ENCODE data around the gene ZNF737. TPM values are rescaled to one million over a fixed set of nuclear protein-coding genes. Genes with fewer than 3 reads are reported as not detected.
"Not testable (repeated sequence)": the region's sequence is repeated elsewhere in the genome, so short reads cannot be mapped to it uniquely, and the experiment has no call there.

The ZNF737 gene
- total and polyA plus RNA-seq, 2 donors from 2014 or later = 6.8 to 22.7 TPM

- H3K4me3 ChIP-seq (ENCODE audit: low read length in 3 of 3); H3K36me3 ChIP-seq (ENCODE audit: control insufficient read depth in 2 of 3, insufficient read depth in 3 of 3, low read length in 3 of 3); FAIRE-seq; intact Hi-C loops (cut with DNase I); DNase-seq; H3K27ac ChIP-seq (ENCODE audit: low read depth in 2 of 2, low read length in 2 of 2); H3K9ac ChIP-seq (ENCODE audit: low read length in 3 of 3); H3K4me1 ChIP-seq (ENCODE audit: control insufficient read depth in 2 of 3, insufficient read depth in 2 of 3, low read depth in 1 of 3, low read length in 3 of 3); H3K27me3 ChIP-seq (ENCODE audit: control insufficient read depth, insufficient read depth, low read length): not testable (repeated sequence)
- H3K9me3 ChIP-seq (ENCODE audit: control insufficient read depth in 2 of 3, insufficient read depth in 1 of 3, low read length in 3 of 3) = peaks cover 0 to 32% (median 0%) of the 10 kb centered on the region in 3 donors
Observed at GRCh38 chr19:20530303-20530702, 35.3 kb downstream of the ZNF737 start.

GRCh38 chr19:20513189-20513904 is 52.2 kb downstream of the ZNF737 start:
- intact Hi-C loops (cut with DNase I) = no loop called here
- H3K27ac ChIP-seq (ENCODE audit: low read depth in 2 of 2, low read length in 2 of 2) = no peak overlapping the region
- FAIRE-seq (no peak), DNase-seq (peak in 1 of 5 donors; percentile 0)
- H3K4me3 ChIP-seq (ENCODE audit: low read length in 3 of 3) = no peak overlapping the region
- H3K9ac ChIP-seq (ENCODE audit: low read length in 3 of 3) = no peak overlapping the region
- H3K9me3 ChIP-seq (ENCODE audit: control insufficient read depth in 2 of 3, insufficient read depth in 1 of 3, low read length in 3 of 3) = peaks cover 0 to 2% (median 0%) of the 10 kb centered on the region in 3 donors
- peak; percentile 32 for TF ChIP-seq CTCF (IDR thresholded peaks at IDR 0.05; ENCODE audit: borderline replicate concordance, extremely low read depth, insufficient read depth)
- no peaks in the 10 kb centered on the region for H3K27me3 ChIP-seq (ENCODE audit: control insufficient read depth, insufficient read depth, low read length)
- H3K36me3 ChIP-seq (ENCODE audit: control insufficient read depth in 2 of 3, insufficient read depth in 3 of 3, low read length in 3 of 3) = no peaks in the 10 kb centered on the region
- H3K4me1 ChIP-seq (ENCODE audit: control insufficient read depth in 2 of 3, insufficient read depth in 2 of 3, low read depth in 1 of 3, low read length in 3 of 3) = no peaks in the 10 kb centered on the region

GRCh38 chr19:20503476-20503875 is 62.1 kb downstream of the ZNF737 start:
- Histone ChIP-seq H3K9me3 (ENCODE audit: control insufficient read depth in 2 of 3, insufficient read depth in 1 of 3, low read length in 3 of 3) (peaks cover 0 to 5% (median 0%) of the 10 kb centered on the region in 3 donors), H3K4me3 (ENCODE audit: low read length in 3 of 3) (no peak overlapping the region), H3K4me1 (ENCODE audit: control insufficient read depth in 2 of 3, insufficient read depth in 2 of 3, low read depth in 1 of 3, low read length in 3 of 3) (peaks cover 0 to 10% (median 0%) of the 10 kb centered on the region in 3 donors), H3K9ac (ENCODE audit: low read length in 3 of 3) (no peak overlapping the region), H3K27ac (ENCODE audit: low read depth in 2 of 2, low read length in 2 of 2) (no peak overlapping the region), H3K27me3 (ENCODE audit: control insufficient read depth, insufficient read depth, low read length) (no peaks in the 10 kb centered on the region), H3K36me3 (ENCODE audit: control insufficient read depth in 2 of 3, insufficient read depth in 3 of 3, low read length in 3 of 3) (no peaks in the 10 kb centered on the region)
- DNase-seq (peak in 1 of 5 donors; percentile 0), FAIRE-seq (peak; percentile 3)
- intact Hi-C loops (cut with DNase I) = no loop called here
- TF ChIP-seq CTCF (IDR thresholded peaks at IDR 0.05; ENCODE audit: borderline replicate concordance, extremely low read depth, insufficient read depth) = no peak

Other genes with a start within 250 kb of the ZNF737 start
- gene ZNF626, start 95.8 kb upstream of the ZNF737 start, total RNA-seq = 20.6 TPM
- gene ZNF626, start 95.8 kb upstream of the ZNF737 start, polyA plus RNA-seq (ENCODE audit: insufficient read depth, low read depth, low replicate concordance) = 6.4 TPM
- gene ZNF66, start 210.5 kb upstream of the ZNF737 start, total RNA-seq = 5.8 TPM
- not detected for gene ZNF66, start 210.5 kb upstream of the ZNF737 start, polyA plus RNA-seq (ENCODE audit: insufficient read depth, low read depth, low replicate concordance)